Measurements from ENCODE around the gene NUDT2.

NUDT2 gene

GRCh38 chr9:34370970-34371880 is 41.9 kb downstream of the NUDT2 start:
- no peak for DNase-seq (ENCODE audit: low spot score)

- DNase-seq (ENCODE audit: low spot score), result no peak
These were observed 42.6 kb downstream of the NUDT2 start for GRCh38 chr9:34371886-34372466.

GRCh38 chr9:34372467-34373011 is 43.2 kb downstream of the NUDT2 start:
- DNase-seq (ENCODE audit: low spot score), result no peak

GRCh38 chr9:34373749-34374148 is 44.4 kb downstream of the NUDT2 start:
- no peak for DNase-seq (ENCODE audit: low spot score)

GRCh38 chr9:34374339-34374738 is 45.0 kb downstream of the NUDT2 start:
- DNase-seq (ENCODE audit: low spot score), result no peak

- no peak for DNase-seq (ENCODE audit: low spot score)
These were observed 45.7 kb downstream of the NUDT2 start for GRCh38 chr9:34374905-34375552.

GRCh38 chr9:34375901-34376595 is 46.7 kb downstream of the NUDT2 start:
- no peak for DNase-seq (ENCODE audit: low spot score)

GRCh38 chr9:34376596-34377403 is 47.4 kb downstream of the NUDT2 start, which contains the start of gene MYORG:
Gene MYORG, minus strand, starts transcription at chr9:34376898. Its CDS starts 3,955 bp downstream, at chr9:34372943.
- DNase-seq (ENCODE audit: low spot score), result peak; percentile 94

GRCh38 chr9:34377404-34377746 is 48.0 kb downstream of the NUDT2 start:
- DNase-seq (ENCODE audit: low spot score), result peak; percentile 45

- no peak for DNase-seq (ENCODE audit: low spot score)
These were observed 49.1 kb downstream of the NUDT2 start for GRCh38 chr9:34378376-34379060.

GRCh38 chr9:34379334-34380033 is 50.1 kb downstream of the NUDT2 start:
- peak; percentile 94 for DNase-seq (ENCODE audit: low spot score)

GRCh38 chr9:34380034-34380510 is 50.7 kb downstream of the NUDT2 start:
- no peak for DNase-seq (ENCODE audit: low spot score)

- DNase-seq (ENCODE audit: low spot score), result peak; percentile 96
These were observed 51.3 kb downstream of the NUDT2 start for GRCh38 chr9:34380511-34381315.

GRCh38 chr9:34381323-34381722 is 52.0 kb downstream of the NUDT2 start:
- DNase-seq (ENCODE audit: low spot score), result no peak

GRCh38 chr9:34382054-34382453 is 52.7 kb downstream of the NUDT2 start:
- DNase-seq (ENCODE audit: low spot score), result no peak

GRCh38 chr9:34382879-34383278 is 53.5 kb downstream of the NUDT2 start:
- DNase-seq (ENCODE audit: low spot score), result no peak

GRCh38 chr9:34383904-34384303 is 54.5 kb downstream of the NUDT2 start:
- DNase-seq (ENCODE audit: low spot score), result no peak

GRCh38 chr9:34384368-34385165 is 55.2 kb downstream of the NUDT2 start:
- DNase-seq (ENCODE audit: low spot score), result no peak
